ENCODE results near the gene ARHGDIG.
"Not testable (repeated sequence)": the region's sequence is repeated elsewhere in the genome, so short reads cannot be mapped to it uniquely, and the experiment has no call there.

The ARHGDIG gene

DNA sequence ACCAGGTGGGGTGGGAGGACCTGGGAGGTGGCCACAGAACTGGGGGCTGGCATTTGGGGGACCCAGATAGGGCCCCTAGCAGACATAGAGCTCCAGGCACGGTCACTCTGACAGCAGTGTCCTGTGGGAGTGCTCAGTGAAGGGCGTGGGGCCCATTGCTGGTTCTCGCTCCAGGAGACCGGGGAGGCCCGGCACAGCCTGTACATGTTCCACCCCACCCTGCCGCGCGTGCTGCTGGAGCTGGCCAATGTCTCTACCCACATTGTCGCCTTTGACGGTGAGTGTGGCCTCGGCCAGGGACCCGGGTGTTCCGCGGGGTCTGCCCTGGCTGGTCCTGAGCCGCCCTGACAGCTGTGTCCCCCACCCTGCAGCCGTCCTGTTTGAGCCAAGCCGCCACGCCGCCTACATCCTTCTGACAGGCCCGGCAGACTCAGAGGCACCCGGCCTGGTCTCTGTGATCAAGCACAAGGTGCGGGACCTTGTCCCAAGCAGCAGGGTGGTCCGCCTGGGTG lies 15.9 kb upstream of the ARHGDIG start:
- no peak for DNase-seq

DNA sequence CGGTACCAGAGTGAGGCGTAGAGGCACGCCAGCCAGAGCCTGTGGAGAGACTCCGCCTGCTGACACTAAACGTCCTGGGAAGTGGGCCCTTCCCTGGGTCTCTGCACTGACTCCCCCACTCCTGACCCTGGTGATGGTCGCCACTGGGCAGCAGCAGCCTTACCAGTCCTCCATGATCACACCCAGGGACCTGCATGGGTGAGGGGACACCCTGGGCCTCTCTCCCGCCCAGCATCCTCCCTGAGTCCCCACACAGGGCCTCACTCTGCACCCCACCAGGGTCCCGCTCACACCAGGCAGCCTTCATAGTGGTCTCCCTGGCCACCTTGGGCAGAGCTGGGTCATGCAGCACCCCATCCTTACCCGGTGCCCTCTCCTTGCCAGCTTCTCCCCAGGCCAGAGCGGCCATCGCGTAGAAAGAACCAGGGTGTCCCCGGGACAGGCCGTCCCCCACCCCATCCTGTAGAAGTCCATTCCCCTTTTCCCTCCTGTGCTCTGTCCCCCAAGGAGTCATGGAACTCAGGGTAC lies 15.3 kb upstream of the ARHGDIG start:
- DNase-seq = no peak

DNA sequence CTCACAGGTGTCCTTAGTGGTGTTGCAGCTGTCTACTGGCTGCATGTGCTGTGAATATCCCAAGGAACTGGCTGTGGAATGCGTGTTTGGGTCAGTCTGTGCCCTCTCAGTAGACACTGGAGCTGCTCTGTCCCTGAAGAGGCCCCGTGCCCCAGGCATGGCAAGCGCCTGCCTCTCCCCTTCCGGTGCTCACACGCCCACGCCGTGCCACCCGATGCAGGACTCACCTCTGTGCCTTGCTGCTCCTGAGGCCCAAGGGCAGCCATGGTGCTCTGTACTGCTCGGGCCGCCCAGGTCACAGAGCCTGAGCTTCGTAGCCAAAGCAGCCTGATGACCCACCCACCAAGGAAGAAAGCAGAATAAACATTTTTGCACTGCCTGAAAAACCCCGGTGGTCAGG lies 14.7 kb upstream of the ARHGDIG start:
- DNase-seq = no peak

DNA sequence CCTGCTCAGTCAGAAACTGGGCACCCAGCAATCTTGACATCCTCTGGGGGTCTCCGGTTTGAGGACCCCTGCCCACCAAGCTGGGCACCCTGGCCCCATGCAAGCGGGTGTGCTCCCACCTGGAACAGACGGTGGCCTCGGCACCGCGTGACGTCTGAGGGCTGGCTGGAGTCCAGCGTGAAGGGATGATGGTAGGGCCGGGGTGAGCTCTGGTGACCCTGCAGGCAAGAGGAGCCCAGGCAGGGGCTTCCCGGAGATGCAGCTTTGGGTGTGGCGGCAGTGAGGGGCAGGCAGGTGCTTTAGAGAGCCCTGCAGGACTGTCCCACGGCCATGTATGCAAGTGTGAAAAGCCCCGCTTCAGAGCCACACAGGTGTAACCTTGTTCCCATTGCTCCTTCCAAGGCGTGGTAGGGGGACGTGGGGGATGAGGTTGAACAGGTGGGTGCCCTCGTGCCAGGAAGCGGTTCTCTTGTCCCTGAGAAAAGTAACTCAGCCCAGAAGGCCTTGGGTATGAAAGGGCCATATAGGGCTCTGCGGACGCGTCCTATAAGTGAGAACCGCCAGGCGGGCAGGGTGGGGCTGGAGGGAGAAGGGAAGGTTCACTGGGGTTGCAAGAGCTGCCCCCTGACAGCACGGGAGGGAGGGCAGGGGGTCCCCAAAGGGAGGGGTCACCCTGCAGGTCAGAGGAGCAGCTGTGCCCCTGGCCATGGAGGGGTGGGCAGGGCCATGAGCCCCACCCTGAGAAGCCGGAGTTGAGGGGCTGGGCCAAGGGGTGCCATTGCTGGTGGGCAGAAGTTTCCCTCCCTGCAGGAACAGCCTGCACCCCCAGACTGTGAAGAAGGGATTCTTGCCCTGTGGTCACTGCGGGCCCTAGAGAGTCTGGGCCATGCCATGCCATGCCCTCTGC lies 13.9 kb upstream of the ARHGDIG start:
- no peak for DNase-seq

- not testable (repeated sequence) for DNase-seq
These were observed 12.8 kb upstream of the ARHGDIG start for GRCh38 chr16:267562-267961.

DNA sequence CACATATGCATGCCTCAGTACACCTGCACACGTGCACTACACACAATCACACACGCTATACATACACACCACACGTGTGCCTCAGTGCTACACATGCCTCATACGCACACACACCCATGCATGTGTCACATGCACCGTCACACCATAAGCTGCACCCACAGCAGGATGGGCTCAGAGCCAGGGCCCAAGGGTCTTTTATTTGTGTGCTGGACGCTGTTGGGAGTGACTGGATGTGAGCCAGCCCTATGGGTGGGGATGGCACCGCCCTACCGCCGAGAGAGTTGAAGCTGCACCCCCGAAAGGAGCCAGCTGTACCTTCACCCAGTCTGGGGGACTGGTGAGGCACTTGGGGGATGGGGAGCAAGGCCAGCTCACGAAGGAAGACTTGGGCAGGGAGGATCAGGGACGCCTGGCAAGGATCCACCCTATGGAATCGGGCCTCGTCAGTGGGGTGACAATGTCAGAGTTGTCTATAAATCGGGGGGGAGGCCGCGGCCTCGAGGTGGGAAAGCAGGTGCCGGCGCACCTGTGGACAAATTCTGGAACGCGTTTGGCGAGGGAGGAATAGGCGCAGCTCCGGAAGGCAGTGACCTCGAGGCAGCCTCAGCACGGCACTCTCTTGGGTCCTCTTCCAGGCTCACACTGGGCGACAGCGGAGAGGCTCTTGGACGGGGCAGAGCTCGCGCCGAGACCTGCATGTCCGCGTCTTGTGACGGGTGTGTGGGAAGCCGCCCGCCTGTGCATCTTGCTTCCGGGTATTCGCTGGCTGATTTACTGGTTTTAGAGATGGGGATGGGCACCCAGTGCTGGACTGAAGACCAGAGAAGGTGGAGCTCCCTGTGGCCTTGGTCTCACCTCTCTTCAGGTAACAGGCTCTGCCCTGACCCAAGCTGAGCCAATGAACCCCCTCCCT lies 12.0 kb upstream of the ARHGDIG start:
- no peak for DNase-seq

- no peak for DNase-seq
These were observed 11.2 kb upstream of the ARHGDIG start for GRCh38 chr16:269061-269796.

GRCh38 chr16:270381-271255 lies 9.8 kb upstream of the ARHGDIG start:
- no peak for DNase-seq

DNA sequence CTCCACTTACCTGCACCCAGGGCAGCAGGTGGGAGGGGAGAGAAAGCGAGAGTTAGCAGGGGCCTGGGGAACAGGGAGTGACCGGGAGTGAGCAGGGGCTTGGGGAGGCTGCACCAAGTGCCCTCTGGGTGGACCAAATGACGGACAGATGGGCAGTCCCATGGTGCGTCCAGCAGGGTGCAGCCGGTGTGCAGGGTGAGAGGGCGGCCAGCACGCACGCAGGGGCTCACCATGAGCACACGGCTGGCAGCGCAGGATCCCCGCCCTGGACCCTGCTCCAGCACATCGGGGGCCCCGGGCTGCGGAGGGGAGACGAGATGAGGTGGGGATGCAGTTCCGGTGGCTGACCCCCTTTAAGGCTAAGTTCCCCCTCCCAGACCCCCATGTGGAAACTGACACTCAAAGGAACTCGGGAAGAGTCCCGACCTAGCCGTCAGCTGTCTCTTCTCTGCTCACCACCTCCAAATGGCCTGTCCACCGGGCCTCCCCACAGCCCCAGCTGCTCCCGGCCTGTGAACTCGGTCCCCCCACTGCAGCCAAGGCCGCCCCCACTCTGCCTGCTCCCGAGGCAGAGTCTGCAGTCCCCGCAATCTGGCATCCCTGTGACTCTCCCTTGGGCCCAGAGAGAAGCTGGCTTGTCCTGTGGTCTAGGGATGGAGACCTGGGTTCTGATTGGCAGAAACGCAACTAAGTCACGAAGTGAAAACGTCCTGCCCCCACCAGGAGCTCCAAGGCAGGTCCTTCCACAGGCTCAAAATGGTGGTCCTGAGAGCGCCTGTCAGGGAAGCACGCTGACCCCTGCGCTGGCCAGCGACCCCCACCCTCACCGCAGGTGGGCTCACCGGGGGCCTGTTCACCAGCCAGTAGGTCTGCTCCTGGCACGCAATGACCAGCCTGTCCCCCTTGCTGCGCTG lies 7.5 kb upstream of the ARHGDIG start:
- no peak for DNase-seq

DNA sequence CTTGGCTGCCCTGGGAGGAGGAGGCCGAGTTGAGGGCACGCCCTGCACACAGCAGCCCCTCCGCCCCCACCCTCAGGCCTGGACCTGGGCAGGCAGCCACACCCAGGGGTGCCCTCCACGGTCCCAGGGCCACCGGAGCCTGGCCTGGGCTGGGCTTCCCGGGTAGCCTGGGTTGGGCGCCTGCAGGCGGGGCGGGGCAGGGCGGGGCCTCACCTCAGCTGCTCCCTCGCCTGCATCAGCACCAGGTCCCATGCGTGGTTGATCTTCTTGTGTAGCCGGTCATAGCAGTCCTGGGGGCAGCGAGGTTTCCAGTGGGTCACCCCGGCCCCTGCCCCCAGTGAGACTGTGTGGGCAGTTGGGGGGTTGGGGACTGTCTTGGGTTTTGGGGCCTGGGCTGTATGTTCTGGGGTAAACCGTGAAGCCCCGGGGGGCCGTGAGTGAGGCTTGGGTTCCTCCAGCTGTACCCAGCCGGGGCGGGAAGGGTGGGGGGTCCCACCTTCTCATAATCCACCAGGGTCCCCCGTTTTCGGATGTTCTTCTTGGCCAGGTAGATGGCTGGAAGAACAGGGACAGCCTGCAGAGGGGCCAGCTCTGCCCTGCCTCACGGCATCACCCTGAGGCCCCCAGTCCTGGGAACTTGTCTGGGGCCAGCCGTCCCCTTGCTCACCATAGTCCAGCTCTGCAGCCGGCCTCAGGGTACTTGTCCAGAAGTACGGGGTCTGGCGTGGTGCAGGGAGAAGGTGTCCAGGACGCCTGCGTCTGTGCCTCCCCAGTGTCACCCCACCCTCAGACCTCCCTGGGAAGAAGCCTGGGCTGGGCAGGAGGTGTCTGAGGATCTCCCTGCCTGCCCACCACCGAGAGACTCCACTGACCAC lies 6.6 kb upstream of the ARHGDIG start:
- DNase-seq = no peak

DNA sequence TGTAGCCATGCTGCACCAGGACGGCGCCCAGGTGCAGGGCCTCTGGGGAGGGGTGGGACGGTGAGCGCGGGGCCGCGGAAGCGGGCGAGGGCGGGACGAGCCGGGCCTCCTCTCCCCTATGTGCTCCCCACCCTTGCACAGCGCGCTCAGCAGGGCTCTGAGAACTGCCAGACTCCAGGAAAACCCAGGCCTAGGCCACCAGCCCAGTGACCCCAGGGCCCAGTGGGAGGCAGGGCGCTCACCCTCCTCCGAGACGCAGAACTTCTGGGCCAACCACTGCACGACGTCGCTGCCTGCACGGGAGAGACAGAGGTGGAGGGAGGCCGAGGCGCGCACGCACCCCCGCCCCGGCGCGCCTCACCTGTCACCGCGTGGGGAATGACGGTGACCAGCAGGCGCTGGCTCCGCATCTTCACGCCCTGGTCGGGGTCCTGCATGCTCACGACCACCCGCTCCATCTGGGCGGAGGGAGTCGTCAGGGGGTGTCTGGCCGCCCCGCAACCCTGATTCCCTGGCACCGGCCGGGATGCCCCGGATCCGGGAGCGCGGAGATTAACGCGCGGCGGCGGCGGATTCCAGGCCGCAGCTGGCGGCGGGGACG lies 5.2 kb upstream of the ARHGDIG start:
- DNase-seq = no peak

DNA sequence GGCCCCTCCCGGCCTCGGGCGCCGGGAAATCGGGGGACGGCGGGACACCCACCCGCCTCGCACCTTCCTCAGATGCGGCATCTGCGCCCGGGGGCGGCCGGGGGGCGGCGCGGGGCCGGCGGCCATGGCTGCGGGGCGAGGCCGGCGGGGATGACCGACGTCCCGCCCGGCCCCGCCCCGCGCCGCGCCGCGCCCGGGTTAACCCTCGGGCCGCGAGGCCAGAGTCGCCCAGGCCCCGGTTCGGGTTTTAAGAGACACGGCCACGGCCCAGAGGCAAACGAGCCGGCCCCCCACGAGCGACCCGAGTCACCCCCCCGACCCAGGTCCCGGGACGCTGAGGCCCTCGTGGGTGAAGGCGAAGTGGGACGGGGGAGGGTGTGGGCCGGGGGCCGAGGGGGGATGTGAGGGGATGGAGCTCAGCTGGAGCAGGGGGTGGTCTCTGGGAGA lies 4.6 kb upstream of the ARHGDIG start, which contains the start of gene RGS11:
TSS of gene RGS11 (minus strand) at position 159 of the 447 bp plus-strand sequence. CDS start at position 126, 33 bp downstream.
- DNase-seq = no peak

DNA sequence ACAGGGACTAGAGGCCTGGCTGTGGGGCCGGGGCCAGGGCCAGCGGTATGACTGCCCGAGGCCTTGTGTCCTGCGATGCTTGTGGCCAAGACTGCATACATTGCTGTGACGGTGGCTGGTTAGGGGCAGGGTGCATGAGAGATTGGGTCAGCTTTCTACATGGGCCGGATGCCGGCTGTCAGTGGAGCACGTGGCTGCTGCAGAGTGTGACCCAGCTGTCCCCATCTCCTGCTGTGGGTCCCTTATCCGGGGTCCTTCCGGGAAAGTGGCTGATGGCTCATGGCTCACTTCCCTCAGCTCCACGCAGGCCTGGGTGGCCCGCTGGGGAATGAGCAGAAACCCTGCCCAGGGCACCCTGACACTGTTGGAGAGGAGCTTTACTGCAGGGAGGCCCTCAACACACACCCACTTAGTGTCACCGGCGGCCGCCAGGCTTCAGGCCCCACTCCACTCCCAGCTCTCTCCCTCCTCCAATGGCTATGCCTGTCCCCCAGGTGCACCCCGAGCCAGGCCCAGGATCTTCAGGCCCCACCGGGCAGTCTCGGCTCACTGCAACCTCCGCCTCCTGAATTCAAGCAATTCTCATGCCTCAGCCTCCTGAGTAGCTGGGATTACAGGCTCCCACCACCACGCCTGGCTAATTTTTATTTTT lies 3.8 kb upstream of the ARHGDIG start:
- no peak for DNase-seq

- DNase-seq = no peak
These were observed 1.5 kb upstream of the ARHGDIG start for GRCh38 chr16:278863-279366.

- no peak for DNase-seq
These were observed 860 bp upstream of the ARHGDIG start for GRCh38 chr16:279531-279930.

GRCh38 chr16:280005-280460 lies 358 bp upstream of the ARHGDIG start:
- DNase-seq = no peak

DNA sequence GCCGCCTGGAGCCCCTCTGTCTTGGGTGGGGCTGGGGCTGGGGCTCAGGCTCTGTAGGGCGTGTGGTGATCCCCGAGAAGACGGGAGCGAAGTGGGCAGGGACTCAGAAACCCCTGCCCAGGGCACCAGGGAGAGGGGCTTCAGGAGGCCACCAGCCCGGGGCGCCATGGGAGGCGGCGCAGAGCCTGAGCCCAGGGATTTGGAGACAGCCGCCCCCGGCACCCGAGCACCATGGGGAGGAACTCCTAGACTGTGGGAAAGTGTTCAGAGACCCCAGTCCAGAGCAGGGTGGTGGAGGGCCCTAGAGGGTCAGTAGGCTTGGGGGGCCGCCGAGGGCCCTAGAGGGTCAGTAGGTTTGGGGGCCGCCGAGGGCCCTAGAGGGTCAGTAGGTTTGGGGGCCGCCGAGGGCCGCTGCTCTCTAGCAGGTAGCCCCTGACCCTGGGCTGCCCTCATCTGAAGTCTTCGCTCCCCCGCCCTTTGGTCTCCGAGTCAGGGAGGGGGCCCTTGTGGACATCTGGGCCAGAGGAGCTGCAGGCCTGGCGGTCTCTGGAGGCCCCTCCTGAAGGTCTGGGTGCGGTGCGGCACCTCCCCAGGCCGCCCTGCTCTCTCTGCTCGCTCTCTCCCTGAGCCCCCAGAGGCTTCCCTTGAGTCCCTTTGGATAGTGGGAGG lies 734 bp downstream of the ARHGDIG start:
- DNase-seq = no peak

Data from NCI-H187 treated with DMSO at 0.1 percent for 48 hours (cell line).